AG09309 (cell line): ENCODE data around the gene DOK1.

Experiments
- DNase-seq: peaks from one replicate; pipeline ENCODE4 v3.0.0-alpha.2; 2010; ENCODE audit warnings: low read depth
- H3K4me3 ChIP-seq: 2 replicates; pipeline ENCODE4 v1.5.1; 2011; ENCODE audit warnings: mild to moderate bottlenecking, low read depth, low read length, moderate library complexity; ENCODE audit not compliant: control insufficient read depth
- CTCF ChIP-seq: IDR thresholded peaks from 2 replicates; pipeline ENCODE4 v1.5.1; 2011; ENCODE audit warnings: mild to moderate bottlenecking, low read depth, low read length, inconsistent platforms; ENCODE audit not compliant: insufficient read depth, control insufficient read depth; ENCODE audit errors: missing control alignments

The DOK1 gene

DNA sequence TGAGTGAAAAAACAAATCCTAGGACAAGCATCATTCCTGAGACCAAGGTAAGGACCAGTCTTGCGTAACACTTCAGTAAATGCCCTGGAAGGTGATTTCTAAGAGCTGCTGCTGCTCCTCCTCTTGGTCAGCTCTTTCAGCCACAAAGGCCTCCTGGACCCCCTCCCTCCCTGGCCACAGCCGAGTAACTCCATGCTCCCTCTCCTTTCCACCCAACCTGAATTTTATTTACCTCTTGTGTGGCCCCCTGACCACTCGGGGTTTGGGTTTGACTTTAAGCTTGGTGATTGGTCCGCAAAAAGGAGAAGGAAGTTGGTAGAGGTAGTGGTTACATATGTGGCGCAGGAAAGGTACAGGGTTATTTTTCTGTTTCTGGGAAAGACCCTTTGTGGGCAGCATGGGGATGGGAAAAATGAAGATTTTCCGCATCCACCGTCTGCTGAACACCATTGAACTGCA, 15.6 kb upstream of the DOK1 start:
- no peak for DNase-seq
- no peak overlapping the region for H3K4me3 ChIP-seq

GRCh38 chr2:74540291-74540690, 14.2 kb upstream of the DOK1 start:
- no peak for TF ChIP-seq CTCF
- no peak overlapping the region for H3K4me3 ChIP-seq
- DNase-seq, result no peak

More for the DNA sequence above, 15.6 kb upstream of the DOK1 start:
- TF ChIP-seq CTCF, result no peak

- TF ChIP-seq CTCF, result no peak
- no peak overlapping the region for H3K4me3 ChIP-seq
- no peak for DNase-seq
Observed at GRCh38 chr2:74542978-74543377, 11.5 kb upstream of the DOK1 start.

- no peak for TF ChIP-seq CTCF
- no peak overlapping the region for H3K4me3 ChIP-seq
- DNase-seq, result no peak
Observed at GRCh38 chr2:74544634-74545033, 9.9 kb upstream of the DOK1 start.

- no peak for DNase-seq
- no peak for TF ChIP-seq CTCF
- H3K4me3 ChIP-seq, result no peak overlapping the region
Observed at GRCh38 chr2:74546004-74546403, 8.5 kb upstream of the DOK1 start.

DNA sequence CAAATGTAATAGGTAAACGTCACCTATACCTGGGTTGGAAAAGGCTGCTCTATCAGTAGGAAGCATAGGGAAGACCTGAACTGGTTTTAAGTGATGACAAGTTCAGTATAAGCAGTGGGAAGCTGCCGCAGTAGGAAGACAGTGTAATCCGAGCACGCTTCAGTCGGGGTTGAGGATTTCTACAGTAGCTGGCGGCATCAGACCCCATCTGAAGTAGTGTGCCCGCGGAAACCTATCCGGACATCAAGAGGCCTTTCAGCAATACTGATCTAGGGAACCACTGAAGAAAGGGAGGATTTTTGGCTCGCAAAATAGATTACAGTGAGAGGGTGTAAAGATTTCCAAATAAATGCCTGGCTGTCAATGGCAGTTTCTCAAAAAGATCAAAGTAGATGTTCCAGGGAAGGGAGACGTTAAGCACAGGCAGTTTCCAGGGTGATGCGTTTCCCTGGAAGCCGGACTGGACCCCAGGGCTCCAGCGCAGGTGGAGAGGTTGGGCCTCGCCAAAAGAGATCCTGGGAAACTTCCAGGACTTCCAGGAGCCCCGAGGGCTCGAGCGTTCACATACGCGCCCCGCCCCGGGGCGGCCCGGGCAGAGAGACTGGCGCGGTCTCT, 6.1 kb upstream of the DOK1 start:
- peak overlapping the region; percentile 32 for H3K4me3 ChIP-seq
- no peak for TF ChIP-seq CTCF
- DNase-seq, result no peak
